Measurements from ENCODE around the gene PCBP3.

DNA sequence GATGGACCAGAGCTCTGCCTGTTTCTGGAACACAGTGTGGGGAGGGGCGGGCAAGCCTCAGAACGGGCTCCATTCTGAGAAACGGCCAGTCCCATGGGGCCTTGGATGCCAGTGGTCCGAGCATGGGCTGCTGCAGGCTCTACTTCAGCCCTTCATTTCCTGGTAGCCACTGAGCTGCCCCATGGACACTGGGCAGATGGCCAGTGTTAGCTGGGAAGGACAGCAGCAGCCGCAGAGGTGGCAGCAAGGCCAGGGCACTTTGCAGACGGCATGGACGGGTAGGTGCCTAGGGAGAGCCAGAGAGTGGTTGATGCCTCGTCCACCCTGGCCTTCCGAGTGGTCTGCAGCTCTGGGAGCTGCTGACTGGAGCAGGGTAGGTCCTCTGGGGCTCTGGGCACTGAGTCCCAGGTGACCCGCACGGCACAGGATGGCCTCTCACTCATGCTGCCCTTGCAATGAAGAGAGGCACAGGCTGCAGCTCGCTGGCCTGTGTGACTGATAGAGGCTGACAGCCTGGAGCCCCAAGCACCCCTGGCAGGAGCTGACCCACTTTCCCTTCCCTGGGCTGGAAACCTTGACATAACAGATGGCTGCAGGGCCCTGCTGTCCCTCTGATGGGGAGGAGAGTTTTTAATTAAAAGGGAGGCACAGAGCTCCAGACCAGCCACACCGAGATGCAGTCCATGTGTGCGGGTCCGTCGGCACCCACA lies 250.4 kb downstream of the PCBP3 start:
- TF ChIP-seq, protein P1, sequence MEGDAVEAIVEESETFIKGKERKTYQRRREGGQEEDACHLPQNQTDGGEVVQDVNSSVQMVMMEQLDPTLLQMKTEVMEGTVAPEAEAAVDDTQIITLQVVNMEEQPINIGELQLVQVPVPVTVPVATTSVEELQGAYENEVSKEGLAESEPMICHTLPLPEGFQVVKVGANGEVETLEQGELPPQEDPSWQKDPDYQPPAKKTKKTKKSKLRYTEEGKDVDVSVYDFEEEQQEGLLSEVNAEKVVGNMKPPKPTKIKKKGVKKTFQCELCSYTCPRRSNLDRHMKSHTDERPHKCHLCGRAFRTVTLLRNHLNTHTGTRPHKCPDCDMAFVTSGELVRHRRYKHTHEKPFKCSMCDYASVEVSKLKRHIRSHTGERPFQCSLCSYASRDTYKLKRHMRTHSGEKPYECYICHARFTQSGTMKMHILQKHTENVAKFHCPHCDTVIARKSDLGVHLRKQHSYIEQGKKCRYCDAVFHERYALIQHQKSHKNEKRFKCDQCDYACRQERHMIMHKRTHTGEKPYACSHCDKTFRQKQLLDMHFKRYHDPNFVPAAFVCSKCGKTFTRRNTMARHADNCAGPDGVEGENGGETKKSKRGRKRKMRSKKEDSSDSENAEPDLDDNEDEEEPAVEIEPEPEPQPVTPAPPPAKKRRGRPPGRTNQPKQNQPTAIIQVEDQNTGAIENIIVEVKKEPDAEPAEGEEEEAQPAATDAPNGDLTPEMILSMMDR (IDR thresholded peaks at IDR 0.05 in 2 of 3, conservative IDR thresholded peaks at IDR 0.05 in 1 of 3; ENCODE audit: control insufficient read depth in 2 of 3, extremely low read depth in 1 of 3, insufficient read depth in 1 of 3, low read depth in 3 of 3, low read length in 3 of 3): no peak
- TF ChIP-seq BRCA1 (IDR thresholded peaks at IDR 0.05; ENCODE audit: low read depth, low read length): no peak

Data from GM12878 (cell line).